Smooth muscle cell (in vitro differentiated cells): Measurements from ENCODE around the gene MCFD2. TPM values are rescaled to one million over a fixed set of nuclear protein-coding genes. Genes with fewer than 3 reads are reported as not detected.

Experiments used
- DNase-seq: peaks from one replicate; lab custom pipeline; 2025; ENCODE audit not compliant: unreplicated experiment; lab: John Stamatoyannopoulos, UW
- H2AFZ ChIP-seq: fragments of 200-600 bp; sonication (generic); 2 replicates; pipeline ENCODE4 v1.6.0; 2016; ENCODE audit warnings: antibody characterized with exemption, low read depth, mild to moderate bottlenecking
- H3F3A ChIP-seq: fragments of 200-600 bp; sonication (generic); 2 replicates; pipeline ENCODE4 v1.6.0; 2017; ENCODE audit warnings: antibody characterized with exemption, low read depth
- H3K27ac ChIP-seq: fragments of 200-600 bp; sonication (generic); 2 replicates; pipeline ENCODE4 v1.5.1; 2016; ENCODE audit warnings: low read depth, mild to moderate bottlenecking
- H3K27me3 ChIP-seq: fragments of 200-600 bp; sonication (generic); 2 replicates; pipeline ENCODE4 v1.6.1; 2016; ENCODE audit warnings: low read depth, mild to moderate bottlenecking
- H3K36me3 ChIP-seq: fragments of 200-600 bp; sonication (generic); 2 replicates; pipeline ENCODE4 v1.5.1; 2016; ENCODE audit warnings: low read depth
- H3K4me1 ChIP-seq: fragments of 200-600 bp; sonication (generic); 2 replicates; pipeline ENCODE4 v1.5.1; 2016; ENCODE audit warnings: low read depth
- H3K4me2 ChIP-seq: fragments of 200-600 bp; sonication (generic); 2 replicates; pipeline ENCODE4 v1.6.0; 2016; ENCODE audit warnings: mild to moderate bottlenecking
- H3K4me3 ChIP-seq: fragments of 200-600 bp; sonication (generic); 2 replicates; pipeline ENCODE4 v1.5.1; 2016; ENCODE audit warnings: mild to moderate bottlenecking
- H3K79me2 ChIP-seq: fragments of 200-600 bp; sonication (generic); 2 replicates; pipeline ENCODE4 v1.6.0; 2016; ENCODE audit warnings: low read depth, mild to moderate bottlenecking
- H3K9ac ChIP-seq: fragments of 200-600 bp; sonication (generic); 2 replicates; pipeline ENCODE4 v1.6.0; 2016; ENCODE audit warnings: low read depth
- H3K9me3 ChIP-seq: fragments of 200-600 bp; sonication (generic); replicated peaks from 2 replicates; pipeline ENCODE4 v1.5.1; 2016; ENCODE audit warnings: low read depth
- H4K20me1 ChIP-seq: fragments of 200-600 bp; sonication (generic); 2 replicates; pipeline ENCODE4 v1.6.0; 2016; ENCODE audit warnings: low read depth
- CTCF ChIP-seq: fragments of 200-600 bp; sonication (generic); IDR thresholded peaks from 2 replicates; pipeline ENCODE4 v1.5.1; 2017; ENCODE audit warnings: borderline replicate concordance, mild to moderate bottlenecking, antibody characterized with exemption; ENCODE audit not compliant: insufficient read depth, poor library complexity, severe bottlenecking
- WGBS: methylation state at CpG from one replicate; pipeline ENCODE4 v1.1.7; 2016; ENCODE audit warnings: low lambda C conversion rate; 5-methylcytosine and 5-hydroxymethylcytosine counted together
- polyA plus RNA-seq: library from polyadenylated mRNA; unstranded; fragments of >200 nt; fragmentation: Nextera tagmentation; extraction: Ambion mirVana; gene quantifications from 2 replicates; pipeline ENCODE4 v1.2.1, GENCODE V29; 2016
- total RNA-seq: library from RNA; depleted of rRNA; stranded (reverse); fragments of >200 nt; gene quantifications from 2 replicates; pipeline ENCODE4 v1.2.3, GENCODE V29; 2014

MCFD2 gene
- total and polyA plus RNA-seq, 2 experiments from 2014 or later = 100 to 167 TPM

- TF ChIP-seq CTCF = no peak
- Histone ChIP-seq H3K4me2 (no peak overlapping the region), H3K9me3 (no peaks in the 10 kb centered on the region), H3F3A (no peaks in the 10 kb centered on the region), H3K36me3 (peaks cover under 1% of the 10 kb centered on the region), H4K20me1 (peaks cover 80% of the 10 kb centered on the region), H3K9ac (no peak overlapping the region), H3K4me3 (no peak overlapping the region), H3K27me3 (no peaks in the 10 kb centered on the region), H2AFZ (no peak overlapping the region), H3K27ac (no peak overlapping the region), H3K79me2 (peaks cover 85% of the 10 kb centered on the region), H3K4me1 (peaks cover 13% of the 10 kb centered on the region)
- WGBS = 97% methylated on average over 7 of the region's 7 CpGs
- DNase-seq = no peak
Measured at GRCh38 chr2:46945671-46946070, 30.1 kb upstream of the MCFD2 start.

- Histone ChIP-seq H2AFZ (no peak overlapping the region), H3K27me3 (no peaks in the 10 kb centered on the region), H3K4me1 (peaks cover 26% of the 10 kb centered on the region), H3K27ac (no peak overlapping the region), H4K20me1 (peaks cover 66% of the 10 kb centered on the region), H3F3A (no peaks in the 10 kb centered on the region), H3K9ac (no peak overlapping the region), H3K4me3 (no peak overlapping the region), H3K36me3 (no peaks in the 10 kb centered on the region), H3K79me2 (peaks cover 74% of the 10 kb centered on the region), H3K9me3 (no peaks in the 10 kb centered on the region), H3K4me2 (no peak overlapping the region)
- 98% methylated on average over 9 of the region's 9 CpGs for WGBS
- no peak for TF ChIP-seq CTCF
- no peak for DNase-seq
Measured at GRCh38 chr2:46943881-46944798, 28.5 kb upstream of the MCFD2 start.

- no peak for DNase-seq
- no peaks in the 10 kb centered on the region for H3K36me3 ChIP-seq
- H3K9me3 ChIP-seq = no peaks in the 10 kb centered on the region
- H3K9ac ChIP-seq = no peak overlapping the region
- WGBS = 89% methylated on average over 10 of the region's 10 CpGs
- no peak for TF ChIP-seq CTCF
- peak overlapping the region; percentile 99 for H3K4me2 ChIP-seq
- H3F3A ChIP-seq = no peaks in the 10 kb centered on the region
- peaks cover 64% of the 10 kb centered on the region for H3K79me2 ChIP-seq
- H4K20me1 ChIP-seq = peaks cover 56% of the 10 kb centered on the region
- H3K27ac ChIP-seq = no peak overlapping the region
- no peak overlapping the region for H2AFZ ChIP-seq
- no peaks in the 10 kb centered on the region for H3K27me3 ChIP-seq
- peaks cover 26% of the 10 kb centered on the region for H3K4me1 ChIP-seq
- peak overlapping the region; percentile 96 for H3K4me3 ChIP-seq
Measured at GRCh38 chr2:46942891-46943626, 27.5 kb upstream of the MCFD2 start.
